Activated T-helper 1 cell treated with anti-CD3 and anti-CD28 coated beads, Interleukin-2, amount 50 U/mL, for 16 hours (primary cell): ENCODE measurements around the gene SYNGR2.

ENCODE experiments used
- DNase-seq, 2 donors: peaks; one replicate each; pipeline ENCODE4 v3.0.0-alpha.2; 2020; ENCODE audit warnings: low read depth in 1 of 2, low spot score in 1 of 2

SYNGR2 gene

GRCh38 chr17:78142119-78142861, 26.1 kb upstream of the SYNGR2 start:
- DNase-seq = no peak

DNA sequence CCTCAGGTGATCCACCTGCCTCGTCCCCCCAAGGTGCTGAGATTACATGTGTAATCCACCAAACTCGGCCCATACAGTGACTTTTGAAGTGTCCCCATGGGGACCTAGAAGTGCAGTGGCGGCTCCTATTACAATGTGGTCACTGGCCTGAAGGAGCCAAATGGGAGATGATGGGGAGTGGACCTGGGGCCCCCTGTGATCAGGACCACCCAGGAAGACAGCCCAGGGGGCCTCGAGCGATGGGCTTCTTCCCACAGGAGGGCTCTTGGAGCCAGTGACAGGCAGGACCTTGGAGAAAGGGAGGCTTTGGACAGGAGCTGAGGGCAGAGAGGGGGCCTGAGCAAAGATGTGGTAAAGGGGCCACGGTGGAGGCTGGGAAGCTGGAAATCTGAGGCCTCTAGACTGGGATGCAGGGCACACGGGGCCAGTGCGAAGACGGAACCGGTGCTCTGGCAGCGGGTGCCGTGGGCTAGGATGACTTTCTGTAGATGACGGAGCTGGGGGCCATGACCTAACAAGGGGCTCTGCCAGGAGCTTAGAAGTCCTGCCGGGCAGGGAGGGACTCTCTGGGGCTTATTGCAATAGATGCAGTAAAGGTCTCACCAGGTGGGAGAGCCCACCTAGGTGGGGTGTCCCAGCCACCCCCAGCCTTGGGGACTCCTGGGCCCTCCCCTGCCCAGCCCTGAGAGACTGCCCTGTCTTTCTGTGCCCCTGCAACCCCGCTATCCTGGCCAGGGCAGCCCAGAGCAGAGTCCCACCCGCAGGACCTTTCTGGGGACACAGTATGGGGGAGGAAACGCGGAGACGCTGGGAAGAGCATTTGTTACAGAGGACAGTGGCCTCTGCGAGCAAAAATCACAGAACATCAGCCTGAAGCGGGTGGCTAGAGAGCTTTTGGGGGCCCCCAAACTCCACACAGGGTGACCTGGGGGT, 24.9 kb upstream of the SYNGR2 start:
- no peak for DNase-seq

- DNase-seq = no peak
Measured at GRCh38 chr17:78144147-78144719, 24.1 kb upstream of the SYNGR2 start.

GRCh38 chr17:78144736-78145641, 23.4 kb upstream of the SYNGR2 start:
- DNase-seq = no peak

- no peak for DNase-seq
Measured at GRCh38 chr17:78146471-78146869, 21.9 kb upstream of the SYNGR2 start.

DNA sequence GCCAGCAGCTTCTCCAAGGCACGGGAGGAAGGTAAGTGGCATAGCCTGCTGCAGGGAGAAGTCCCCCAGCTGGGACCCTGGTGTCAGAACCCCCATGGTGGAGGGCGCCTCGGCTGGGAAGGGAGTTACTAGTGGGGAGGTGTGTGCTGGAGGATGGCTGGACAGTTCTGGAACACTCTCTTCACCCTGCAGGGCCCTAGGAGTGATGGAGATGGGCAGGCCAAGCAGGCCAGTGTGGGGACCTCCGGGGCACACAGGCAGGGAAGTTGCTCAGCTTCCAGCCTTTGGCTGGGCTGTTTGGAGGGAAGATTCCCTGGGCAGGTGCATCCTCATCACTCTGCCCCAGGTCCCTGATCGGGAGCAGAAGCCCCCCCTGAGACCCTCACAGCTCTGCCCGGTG, 21.5 kb upstream of the SYNGR2 start:
- DNase-seq = no peak

DNA sequence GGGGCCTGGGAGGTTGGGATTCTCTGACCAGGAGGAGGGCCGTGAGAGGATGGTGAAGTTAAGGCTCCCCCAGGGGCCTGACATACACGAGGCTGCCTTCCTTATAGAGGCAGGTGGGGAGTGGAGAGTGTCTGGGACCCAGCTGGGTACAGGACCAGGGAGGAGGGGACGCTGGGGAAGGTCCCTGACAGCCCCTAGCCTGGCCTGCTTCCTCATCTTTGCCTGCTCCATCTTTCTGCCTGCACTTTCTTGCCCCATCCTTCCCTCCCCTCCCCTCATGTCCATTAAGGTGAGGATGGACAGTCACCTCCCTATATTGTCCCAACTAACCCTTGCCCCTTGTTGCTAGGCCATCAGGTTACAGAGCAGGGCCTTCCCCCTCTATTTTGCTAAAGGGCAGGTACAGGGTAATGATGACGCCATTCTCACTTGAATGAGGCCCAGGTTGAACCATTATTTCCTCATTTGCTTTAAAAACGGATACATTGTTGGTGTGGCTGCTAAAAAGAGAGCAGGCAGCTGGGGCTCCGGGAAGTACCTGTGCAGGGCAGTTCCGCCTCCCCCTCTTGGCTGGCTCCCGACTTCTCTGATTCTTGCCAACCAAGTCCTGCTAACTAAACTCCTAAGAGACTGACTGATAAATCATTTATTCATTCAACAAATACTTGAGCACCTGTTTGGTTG, 20.9 kb upstream of the SYNGR2 start:
- DNase-seq = no peak

DNA sequence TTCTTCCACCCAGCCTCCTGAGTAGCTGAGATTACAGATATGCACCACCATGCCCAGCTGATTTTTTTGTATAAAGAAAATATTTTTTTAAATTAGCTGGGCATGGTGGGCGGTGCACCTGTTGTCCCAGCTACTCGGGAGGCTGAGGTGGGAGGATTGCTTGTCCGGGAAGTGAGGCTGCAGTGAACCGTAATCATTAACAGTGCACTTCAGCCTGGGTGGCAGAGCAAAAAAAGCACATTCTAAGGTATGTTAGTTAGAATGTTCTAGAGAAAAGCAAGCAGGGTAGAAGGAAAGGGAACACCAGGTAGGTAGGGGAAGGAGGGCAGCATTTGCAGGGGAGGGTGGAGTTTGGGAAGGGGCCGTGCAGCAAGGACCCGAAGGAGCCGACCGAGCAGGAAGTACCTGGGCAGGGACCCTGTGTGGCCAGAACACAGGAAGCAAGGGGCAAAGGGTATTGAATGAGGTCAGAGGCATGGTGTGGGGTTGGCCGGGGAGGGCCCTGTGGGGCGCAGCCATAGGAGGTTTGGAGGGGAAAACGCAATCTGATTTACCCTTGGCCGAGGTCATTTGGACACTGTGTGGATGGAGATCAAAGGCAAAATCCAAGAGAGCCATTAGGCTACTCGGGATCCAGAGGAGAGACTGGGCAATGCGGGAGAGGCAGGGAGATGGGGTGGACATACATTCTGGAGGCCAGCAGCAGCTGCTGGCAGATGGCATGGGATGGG, 19.9 kb upstream of the SYNGR2 start:
- no peak for DNase-seq

DNA sequence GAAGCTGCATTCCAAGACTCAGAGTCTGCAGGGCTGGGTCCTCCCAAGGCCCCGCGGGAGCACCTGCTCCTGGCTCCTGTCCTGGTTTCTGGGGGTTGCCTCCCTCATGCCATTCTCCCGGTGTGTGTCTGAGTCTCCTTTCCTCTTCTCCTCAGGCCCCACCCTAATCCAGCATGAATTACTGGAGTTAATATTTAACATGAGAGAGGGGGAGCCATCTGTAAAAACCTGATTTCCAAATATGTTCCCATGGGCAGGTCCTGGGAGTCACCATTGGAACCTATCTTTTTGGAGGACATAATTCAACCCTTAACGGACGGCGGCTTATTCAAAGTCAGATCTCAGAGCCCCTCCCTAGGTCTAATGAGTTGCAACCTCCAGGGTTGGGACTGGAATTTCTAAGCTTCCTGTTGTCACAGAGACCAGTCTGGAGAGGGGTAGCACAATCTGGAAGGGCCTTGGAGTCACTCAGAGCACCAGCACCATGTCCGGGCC, 16.8 kb upstream of the SYNGR2 start:
- DNase-seq = no peak

- DNase-seq = no peak
Measured at GRCh38 chr17:78154903-78155811, 13.2 kb upstream of the SYNGR2 start.

DNA sequence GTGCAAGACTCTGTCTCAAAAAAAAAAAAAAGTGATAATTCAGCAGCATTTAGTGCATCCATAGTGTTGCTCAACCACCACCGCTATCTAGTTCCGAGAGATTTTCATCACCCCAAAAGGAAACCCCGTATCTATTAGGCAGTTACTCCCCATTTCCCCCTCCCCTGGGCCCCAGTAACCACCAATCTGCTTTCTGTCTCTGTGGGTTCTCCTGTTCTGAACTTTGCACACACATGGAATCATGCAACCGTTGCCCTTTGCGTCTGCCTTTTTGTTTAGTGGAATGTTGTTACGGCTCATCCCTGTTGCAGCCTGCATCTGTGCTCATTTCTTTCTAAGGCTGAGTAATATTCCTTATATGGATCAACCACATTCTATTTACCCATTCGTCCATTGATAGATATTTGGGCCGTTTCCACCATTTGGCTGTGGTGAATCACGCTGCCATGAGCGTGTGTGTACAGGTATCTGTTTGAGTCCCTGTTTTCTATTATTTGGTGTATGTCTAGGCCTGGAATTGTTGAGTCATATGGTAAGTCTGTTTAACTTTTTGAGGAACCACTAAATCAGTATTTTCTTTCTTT, 8.7 kb upstream of the SYNGR2 start:
- DNase-seq = no peak

DNA sequence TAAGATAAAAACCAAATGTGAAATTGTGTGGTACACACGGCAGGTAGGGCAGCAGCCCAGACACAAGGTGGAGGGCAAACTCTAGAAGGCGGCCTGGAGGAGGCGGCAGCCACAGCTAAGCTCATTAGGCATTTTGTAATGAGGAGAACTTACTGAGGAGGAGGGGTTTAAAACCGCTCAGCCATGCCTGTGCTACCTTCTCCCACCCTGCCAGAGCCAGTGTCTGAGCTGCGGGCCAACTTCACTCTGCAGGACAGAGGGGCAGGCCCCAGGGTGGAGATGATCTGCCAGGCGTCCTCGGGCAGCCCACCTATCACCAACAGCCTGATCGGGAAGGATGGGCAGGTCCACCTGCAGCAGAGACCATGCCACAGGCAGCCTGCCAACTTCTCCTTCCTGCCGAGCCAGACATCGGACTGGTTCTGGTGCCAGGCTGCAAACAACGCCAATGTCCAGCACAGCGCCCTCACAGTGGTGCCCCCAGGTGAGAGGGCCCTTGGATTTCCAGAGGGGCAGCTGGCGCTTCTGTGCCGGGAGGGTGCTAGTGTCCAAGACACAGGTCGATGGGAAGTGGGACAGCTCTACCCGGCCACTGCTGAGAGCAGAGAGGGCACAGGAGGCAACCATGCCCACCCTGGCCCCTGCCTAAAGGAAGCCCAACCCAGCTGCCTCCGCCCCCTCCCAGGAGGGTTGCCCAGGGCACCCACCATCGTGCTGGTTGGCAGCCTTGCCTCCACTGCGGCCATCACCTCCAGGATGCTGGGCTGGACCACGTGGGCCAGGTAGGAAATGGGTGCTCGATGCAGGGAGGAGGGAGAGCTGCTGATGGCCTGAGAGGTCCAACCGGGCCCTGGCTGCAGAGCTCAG, 4.3 kb upstream of the SYNGR2 start:
- DNase-seq = no peak

DNA sequence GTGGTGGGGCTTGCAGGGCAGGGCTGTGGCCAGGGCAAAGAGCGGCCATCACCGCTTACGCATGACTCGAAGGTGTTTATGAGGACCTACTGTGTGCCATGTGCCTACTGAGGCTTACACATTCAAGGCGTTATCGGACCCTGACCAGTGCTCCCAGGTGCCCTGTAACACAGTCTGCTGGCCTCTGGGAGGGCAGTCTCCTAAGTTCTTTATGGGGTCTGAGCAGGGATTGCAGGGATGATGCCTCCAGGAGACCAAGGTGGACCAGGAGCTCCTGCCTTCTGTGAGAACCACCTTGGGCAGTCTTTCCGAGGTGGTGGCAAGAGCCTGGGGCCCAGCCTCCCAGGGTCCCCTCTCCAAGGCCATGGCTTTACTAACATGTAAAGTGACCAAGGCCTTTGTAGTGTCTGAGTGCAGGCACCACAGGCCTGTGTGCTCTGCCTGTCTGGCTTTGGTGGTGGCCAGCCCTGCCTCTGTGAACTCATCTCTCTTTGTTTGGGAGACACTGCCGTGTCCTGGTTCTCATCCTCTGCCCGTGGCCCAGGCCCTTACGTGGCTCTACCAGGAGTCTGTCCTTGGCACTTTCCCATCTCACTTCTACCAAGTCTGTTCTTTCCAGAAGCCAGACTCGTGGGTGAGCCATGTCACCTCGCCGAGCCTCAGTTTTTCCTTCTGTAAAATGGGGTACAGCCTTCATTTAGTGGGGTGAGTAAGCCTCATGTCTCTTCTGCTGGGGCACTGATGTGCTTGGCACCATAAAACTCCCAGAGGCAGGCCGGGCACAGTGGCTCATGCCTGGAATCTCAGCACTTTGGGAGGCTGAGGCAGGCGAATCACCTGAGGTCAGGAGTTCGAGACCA, 3.4 kb upstream of the SYNGR2 start:
- no peak for DNase-seq

DNA sequence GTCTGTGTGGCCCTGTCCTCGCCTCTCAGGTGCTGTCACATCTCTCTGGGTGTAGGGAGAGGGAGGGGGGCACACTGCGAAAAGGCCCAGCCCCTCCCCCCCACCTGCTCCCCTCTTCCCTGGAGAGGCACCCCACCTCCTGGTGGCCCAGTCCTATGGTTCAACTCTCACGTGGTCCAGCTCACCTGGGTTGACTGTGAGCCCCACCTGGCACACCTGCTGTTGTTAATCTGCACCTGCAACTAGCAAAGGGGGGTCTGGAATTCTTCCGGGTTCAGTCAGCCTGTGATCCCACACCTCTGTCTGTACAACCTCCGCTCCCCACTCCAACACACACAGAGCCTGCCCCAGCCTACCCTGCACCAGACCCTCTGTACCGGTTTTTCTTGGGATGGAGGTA, 2.0 kb upstream of the SYNGR2 start:
- DNase-seq = no peak

DNA sequence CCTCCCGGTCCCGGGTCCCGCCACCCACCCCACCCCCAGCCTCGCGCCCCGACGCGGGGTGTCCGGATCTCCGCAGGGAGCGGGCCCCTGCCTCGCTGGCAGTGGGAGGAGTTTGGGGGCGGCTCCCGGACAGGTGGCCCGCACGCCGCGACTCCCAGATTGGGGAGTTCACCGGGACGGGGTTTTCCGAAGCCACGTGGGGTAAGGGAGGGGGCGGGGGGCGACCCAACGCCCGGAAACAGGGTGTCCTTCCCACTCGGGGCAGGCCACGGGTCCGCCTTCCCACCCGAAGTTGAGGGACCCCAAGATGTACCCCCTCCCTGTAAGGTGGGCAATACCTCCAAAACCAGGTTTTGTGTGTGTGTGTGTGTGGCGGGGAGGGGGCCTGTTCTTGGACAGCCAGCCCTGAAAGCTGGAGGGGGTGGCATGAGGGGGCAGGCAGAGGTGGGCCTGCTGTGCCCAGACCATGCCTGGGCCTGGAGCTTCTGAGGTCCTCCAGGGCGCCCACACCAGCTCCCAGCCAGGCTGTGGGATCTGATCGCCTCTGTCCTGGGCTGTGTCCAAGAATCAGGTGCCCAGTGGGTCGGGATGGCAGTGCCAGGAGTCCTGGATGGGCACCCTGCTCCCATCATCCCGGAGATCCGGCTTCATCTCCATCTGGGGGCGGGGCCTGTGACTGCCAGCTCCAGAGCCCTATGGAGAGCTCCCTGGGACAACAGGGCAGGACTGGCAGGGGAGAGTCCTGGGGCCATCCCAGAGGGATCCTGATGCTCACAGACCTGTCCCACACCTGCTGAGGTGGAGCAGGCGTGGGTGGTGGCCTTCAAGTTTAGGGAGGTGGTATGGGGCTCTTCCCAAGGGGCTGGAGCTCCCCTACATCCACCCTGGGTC, 767 bp downstream of the SYNGR2 start:
- DNase-seq = peak in 1 of 2 donors; percentile 57
